Activated CD4-positive, CD25-positive, alpha-beta regulatory T cell treated with anti-CD3 and anti-CD28 coated beads, Interleukin-2, amount 50 U/mL, for 24 hours (primary cell): ENCODE data around the gene SLC35B3.
"Not testable (repeated sequence)": the region's sequence is repeated elsewhere in the genome, so short reads cannot be mapped to it uniquely, and the experiment has no call there.

Source experiments
- ATAC-seq, 2 donors: fragments of 150-1000 bp; cut with Tn5 transposase; one replicate each; pipeline ENCODE4 v1.10.0; 2021; ENCODE audit warnings: mild to moderate bottlenecking in 1 of 2, moderate library complexity in 1 of 2

SLC35B3 gene

GRCh38 chr6:8405946-8406345 lies 29.4 kb downstream of the SLC35B3 start:
- not testable (repeated sequence) for ATAC-seq

GRCh38 chr6:8402546-8402945 lies 32.8 kb downstream of the SLC35B3 start:
- no peak for ATAC-seq

GRCh38 chr6:8400663-8401062 lies 34.7 kb downstream of the SLC35B3 start:
- no peak for ATAC-seq

GRCh38 chr6:8392569-8392968 lies 42.8 kb downstream of the SLC35B3 start:
- ATAC-seq = no peak

GRCh38 chr6:8391934-8392333 lies 43.4 kb downstream of the SLC35B3 start:
- no peak for ATAC-seq

GRCh38 chr6:8389036-8389818 lies 46.1 kb downstream of the SLC35B3 start:
- ATAC-seq = no peak

- no peak for ATAC-seq
Measured at GRCh38 chr6:8387942-8388437, 47.4 kb downstream of the SLC35B3 start.

GRCh38 chr6:8383584-8383983 lies 51.8 kb downstream of the SLC35B3 start:
- no peak for ATAC-seq

- ATAC-seq = no peak
Measured at GRCh38 chr6:8382434-8382833, 52.9 kb downstream of the SLC35B3 start.

- no peak for ATAC-seq
Measured at GRCh38 chr6:8375916-8376315, 59.4 kb downstream of the SLC35B3 start.
